Fibroblast of skin of right biceps (primary cell): ENCODE data around the gene GALNT18.
A peak's percentile ranks its signal among the peaks of the same experiment; 100 is the strongest.

ENCODE experiments used
- DNase-seq: peaks from one replicate; pipeline ENCODE4 v3.0.0-alpha.2; 2013

Gene GALNT18

DNA sequence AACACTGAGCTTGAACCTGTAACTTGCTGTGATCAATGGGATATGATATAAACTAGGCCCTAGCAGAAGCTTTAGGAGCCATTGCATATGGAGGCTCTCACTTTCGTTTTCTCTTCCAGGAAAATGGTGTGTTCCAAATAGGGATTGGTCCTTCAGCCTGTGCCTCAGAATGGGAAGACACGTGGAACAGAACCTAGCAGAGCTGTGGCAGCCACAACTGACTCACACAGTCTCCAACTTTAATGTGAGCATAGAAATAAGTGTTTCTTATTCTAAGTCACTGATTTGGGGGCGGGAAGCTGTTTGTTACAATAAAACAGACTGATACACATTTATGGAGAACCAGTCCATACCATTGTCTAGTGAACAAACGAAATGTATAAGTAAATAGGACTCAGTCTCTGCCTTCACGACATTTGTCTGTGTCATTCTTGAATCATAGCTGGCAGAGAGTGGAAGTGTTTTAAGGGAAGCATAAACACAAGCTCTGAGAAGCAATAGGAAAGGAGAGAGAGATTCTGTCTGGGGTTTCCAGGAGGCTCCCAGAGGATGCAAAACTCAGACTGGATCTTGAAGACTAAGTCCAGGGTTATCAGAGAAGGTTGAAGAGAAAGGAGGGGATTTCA lies 97.3 kb downstream of the GALNT18 start:
- DNase-seq: no peak

DNA sequence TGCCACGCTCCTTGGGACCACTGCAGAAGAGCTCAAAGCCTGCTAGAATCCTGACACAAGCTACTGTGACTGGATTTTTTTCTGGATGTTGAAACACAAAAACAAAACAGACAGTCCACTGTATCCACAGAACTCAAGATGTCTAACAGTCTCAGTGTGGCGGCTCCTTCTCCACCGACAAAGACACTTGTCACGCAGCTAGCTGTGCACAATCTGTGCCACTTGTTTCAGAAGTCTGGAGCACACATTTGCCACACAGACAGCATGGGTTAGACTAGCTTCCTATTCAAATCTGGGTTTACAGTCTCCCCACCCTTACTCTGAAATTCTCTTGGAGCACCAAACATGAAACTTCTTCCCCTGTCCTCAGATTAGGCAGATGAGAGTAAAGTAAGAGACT lies 99.2 kb downstream of the GALNT18 start:
- DNase-seq: no peak

DNA sequence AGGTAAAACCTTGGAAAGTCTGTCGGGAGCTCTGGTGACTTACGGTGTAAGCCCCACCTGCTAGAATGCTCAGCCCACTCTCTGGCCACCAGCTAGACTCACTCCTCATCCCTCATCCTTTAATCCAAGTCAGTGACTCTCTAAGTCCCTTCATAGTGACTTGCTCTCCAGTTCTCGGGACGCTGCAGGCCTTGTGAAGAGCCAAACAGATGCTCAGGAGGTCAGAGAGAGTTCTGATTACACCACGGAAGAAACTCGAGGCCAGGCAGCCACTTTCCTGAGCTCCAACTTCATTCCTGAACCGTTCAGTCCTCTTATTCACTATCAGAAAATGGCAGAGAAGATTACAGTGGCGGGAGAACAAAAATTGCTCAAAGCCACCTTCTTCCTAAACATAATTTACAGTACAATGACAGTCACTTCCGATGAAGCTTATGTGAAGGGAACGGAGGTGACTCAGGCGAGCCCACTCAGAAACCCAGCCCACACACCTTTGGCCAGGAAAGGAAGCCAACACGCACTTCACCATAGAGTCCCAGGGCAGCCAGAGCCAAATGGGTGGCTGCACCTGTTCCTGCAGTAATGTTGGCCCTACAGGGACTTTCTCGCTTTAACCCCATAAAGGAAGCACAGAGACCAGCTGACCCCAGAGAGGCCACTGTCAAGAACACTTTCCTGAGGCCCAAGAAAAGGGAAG lies 100.4 kb downstream of the GALNT18 start:
- no peak for DNase-seq

DNA sequence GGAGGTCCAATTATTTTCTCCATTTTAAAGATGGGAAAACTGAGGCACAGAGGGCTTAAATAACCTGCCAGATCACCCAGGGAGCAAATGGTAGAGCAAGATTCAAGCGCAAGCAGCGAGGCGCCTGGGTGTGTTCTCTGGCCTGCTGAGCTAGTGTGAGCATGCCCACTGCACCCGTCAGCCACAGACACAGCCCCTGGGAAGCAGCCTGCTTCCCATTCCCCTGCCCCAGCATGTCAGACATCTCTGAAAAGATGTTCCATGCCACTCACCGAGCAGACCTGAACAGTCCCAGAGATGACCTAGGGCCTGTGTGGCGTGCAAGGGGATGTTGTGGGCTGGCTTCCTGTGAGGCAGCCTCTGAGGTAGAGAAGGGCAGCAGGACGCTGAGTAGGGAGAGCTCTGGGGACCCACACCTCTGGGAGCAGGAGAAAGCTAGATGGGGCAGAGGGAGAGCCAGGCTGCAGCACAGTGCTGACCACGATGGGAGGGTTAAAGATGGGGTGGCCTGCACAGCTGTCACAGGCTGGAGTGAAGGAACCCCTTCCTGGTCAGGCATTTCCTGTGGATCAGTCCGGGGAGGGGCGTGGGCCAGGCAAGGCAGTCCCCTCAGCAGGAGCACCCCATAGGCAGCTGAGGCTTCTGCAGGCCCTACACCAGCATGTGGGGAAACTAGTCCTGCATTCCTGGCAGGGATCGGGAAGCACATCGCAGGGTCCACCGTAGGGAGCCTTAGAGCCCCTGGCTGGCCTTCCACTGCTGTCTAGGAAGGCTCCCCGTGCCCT lies 101.4 kb downstream of the GALNT18 start:
- DNase-seq: no peak

DNA sequence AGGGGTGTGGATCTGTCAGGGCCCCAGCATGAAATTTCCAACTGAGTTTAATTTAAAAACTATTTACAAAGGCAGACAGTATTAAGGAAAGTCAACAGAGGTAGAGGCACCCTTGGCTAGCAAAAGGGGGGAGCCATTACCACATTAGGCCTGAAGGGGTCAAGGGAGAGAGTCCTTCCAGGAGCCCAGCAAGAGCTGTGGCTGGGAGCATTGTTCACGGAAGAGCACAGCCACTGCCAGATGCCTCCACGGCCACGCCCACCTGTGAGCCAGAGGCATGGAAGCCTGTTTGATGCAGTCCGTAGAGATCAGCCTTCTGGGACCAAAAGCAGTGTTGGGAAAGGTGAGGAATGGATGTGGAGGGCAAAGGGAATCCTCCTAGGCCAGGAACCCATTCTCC lies 102.6 kb downstream of the GALNT18 start:
- DNase-seq: no peak

DNA sequence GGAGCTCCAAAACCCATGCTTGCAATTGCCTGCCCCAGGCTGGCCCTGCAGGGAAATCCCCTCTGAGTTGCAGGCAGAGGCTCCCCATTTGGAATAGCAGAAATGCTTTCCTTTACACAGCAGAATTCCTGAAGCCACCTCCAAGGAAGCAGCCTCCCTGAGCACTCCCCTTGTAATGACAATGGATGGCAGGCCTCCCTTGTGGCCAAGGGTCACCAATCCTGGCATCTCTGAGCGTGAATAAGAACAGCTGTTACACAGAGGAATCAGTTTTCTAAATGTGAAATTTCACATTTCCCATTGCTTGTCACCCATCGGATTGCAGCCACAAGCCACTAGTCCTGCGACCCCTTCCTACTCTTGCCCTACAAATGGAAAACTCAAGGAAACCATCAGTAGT lies 107.6 kb downstream of the GALNT18 start:
- no peak for DNase-seq

DNA sequence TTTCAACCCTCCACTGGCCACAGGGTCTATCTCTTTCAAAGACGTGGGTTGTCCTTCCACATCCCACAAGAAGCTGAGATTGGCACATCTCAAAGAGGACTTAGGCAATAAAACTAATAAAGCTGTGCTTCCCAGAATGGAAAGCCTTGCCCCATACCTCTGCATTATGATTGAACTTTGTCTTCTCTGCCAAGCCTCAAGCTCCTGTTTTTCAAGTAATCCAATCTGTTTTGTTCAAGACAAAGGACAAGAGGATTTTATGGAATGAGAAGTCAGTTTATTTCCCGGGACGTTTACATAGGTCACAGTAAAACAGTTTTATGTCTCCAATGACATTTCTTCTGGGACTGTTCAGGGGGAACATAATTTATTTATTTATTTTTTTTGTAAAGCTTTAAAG lies 108.4 kb downstream of the GALNT18 start:
- DNase-seq: no peak

DNA sequence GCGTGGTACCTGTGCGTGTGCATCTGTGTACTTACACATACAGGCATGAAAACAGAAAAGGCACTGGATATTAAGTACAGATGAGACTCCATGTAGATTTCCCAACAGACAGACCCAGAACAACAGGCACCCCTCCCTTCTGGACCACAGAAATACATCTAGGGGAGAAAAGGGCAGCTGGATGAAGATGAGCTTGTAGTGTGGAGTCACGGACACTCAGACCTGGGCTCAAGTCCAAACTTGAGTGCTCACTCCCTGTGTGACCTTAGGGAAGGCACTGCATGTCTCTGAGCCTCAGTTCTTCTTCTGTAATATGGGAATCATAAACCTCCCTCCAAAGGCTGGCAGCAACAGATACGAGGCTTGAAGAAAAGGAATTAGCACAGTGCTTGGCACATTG lies 108.9 kb downstream of the GALNT18 start:
- DNase-seq: no peak

DNA sequence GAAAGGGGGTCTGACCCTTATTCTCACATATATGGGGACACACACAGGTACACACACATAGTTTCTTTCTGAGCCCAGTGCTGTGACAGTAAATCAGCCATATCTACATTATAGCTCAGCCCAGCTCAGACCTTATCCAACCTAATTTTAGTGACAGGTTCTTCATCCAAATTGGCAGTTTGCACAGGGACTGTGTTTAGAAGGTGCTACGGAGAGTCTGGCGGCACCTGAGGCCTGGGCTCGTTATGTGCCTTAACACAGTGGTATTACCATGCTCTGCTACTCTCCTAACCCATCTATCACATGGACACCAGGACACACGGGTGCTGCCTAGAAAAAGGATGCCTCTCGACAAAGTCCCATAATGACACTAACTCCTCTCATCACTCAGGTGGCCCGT lies 109.3 kb downstream of the GALNT18 start:
- no peak for DNase-seq

GRCh38 chr11:11512090-11512489 lies 109.7 kb downstream of the GALNT18 start:
- DNase-seq: no peak

GRCh38 chr11:11510939-11511338 lies 110.9 kb downstream of the GALNT18 start:
- peak; percentile 13 for DNase-seq

DNA sequence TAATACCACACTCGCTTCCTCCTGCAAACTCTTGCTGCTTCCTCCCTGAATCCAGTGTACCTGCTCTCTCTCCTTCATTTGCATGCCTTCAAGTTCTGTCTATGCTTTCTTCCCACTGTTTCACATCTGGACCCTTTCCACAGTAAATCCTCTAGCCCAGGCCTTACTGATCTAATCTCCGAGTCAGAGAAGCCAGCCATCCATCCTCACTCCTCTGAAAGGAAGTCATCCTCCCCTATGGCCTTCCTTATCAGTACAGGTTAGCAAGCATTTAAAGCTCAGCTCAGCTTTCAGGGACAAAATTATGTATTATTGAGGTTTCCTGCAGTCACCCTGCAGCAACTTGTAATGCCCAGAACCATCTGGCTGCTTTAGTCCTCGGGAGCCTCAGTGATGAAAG lies 116.1 kb downstream of the GALNT18 start:
- no peak for DNase-seq

DNA sequence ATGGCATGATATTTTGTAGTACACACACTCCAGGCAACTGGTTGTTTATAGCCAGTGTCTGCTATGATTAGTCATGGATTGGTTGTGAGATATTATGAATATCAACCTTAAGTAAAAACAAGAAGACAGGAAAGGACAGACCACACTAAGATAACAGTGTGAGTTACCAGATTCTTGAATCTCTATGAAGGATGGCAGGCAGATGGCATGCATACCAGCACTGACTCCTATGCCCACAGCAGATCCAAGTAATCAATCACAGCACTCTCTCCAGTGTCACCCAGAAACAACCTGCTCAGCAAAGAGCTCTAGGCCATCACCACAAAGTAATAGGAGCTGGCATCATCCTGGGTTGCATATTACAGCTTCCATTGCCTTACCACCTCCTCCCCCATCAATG lies 116.6 kb downstream of the GALNT18 start:
- no peak for DNase-seq

GRCh38 chr11:11504071-11504470 lies 117.7 kb downstream of the GALNT18 start:
- no peak for DNase-seq

GRCh38 chr11:11502263-11502861 lies 119.4 kb downstream of the GALNT18 start:
- no peak for DNase-seq

DNA sequence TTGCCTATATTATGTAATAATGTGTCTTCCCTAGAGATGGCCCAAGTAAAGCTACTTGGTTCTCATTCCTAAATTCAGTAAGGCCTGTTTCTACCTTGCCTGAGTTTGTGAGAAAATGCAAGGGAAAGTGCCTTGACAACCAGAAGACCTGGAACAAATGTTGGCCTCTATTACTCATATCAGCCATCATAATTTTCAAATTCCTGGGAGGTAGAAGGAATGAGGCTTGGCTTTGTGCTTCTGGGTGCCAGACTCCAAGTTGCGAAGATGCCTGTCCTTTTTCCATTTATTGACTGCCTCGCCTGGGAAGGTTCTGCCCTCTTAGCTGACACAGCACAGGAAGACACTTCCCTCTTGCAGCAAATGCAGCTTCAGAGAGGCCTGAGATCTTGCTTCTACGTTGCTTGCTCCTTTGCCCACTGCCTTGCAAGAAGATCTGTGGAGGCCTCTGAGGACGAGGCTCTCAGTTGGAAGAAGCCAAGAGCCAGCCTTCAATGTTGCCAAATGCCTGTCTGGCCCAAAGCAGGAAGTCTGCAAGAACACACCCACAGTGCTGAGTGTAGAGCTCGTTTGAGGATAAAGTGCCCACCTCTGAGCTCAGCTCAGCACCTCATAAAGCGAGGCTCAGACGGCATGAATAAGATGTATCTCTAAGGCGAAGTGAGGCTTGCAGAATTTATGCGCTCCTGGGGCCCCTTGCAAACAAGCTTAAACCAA lies 120.1 kb downstream of the GALNT18 start:
- DNase-seq: no peak

- no peak for DNase-seq
Measured at GRCh38 chr11:11500744-11501487, 120.9 kb downstream of the GALNT18 start.

- no peak for DNase-seq
Measured at GRCh38 chr11:11499300-11499699, 122.5 kb downstream of the GALNT18 start.

DNA sequence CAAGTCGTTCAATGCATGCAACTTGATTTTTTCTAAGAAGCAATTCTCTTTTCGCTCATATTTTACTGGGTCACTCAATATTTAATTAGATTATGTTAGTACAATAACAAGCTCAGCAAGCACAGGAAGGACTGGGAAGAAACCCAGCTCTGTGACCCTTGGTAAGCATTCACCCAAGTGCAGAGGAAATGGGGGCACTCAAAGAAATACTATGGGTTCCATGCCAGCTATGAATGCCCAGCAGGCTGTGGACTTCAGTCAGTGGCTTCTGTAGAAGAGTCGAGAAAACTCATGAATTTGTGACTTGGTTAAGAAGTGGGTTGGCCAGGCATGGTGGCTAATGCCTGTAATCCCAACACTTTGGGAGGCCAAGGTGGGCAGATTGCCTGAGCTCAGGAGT lies 123.6 kb downstream of the GALNT18 start:
- no peak for DNase-seq

- DNase-seq: no peak
Measured at GRCh38 chr11:11496879-11497278, 124.9 kb downstream of the GALNT18 start.

DNA sequence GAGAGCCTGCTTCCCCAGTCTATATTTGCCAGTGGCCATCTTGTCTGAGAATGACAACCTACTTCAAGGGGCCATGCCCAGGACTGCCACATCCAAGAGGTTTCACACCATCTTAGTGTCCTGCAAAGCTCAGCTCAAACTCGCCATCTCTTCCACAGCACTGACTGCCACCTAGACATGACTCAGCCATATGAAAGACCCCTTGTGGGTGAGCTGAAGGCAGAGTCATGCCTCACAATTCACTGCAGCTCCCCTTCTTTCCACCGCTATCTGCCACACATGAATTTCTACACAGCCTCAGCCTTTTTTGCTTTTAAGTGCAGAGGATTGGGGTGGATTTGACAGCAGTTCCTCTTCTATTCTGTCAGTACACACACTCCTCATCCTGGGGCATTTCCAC lies 127.5 kb downstream of the GALNT18 start:
- DNase-seq: no peak

DNA sequence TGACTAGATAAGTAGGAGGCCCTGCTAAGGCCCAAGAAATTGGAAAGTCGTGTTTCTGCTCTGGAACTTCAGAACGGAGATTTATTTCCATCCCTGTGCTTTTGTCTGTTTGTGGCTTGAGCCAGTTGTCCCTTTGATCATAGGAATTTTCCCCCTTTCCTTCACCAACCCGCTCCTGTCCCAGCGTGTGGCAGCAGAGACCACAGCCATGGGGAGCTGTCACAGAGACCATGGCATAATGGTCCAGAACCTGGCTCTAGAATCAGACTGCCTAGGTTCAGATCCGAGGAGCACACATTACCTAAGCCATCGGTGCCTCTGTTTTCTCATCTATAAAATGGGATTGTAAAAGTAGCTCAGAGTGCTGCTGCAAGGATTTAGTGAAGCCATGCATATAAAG lies 128.1 kb downstream of the GALNT18 start:
- DNase-seq: no peak
